ENCODE data around the gene NUDT17.
"Not testable (repeated sequence)": the region's sequence is repeated elsewhere in the genome, so short reads cannot be mapped to it uniquely, and the experiment has no call there.

The NUDT17 gene, protein sequence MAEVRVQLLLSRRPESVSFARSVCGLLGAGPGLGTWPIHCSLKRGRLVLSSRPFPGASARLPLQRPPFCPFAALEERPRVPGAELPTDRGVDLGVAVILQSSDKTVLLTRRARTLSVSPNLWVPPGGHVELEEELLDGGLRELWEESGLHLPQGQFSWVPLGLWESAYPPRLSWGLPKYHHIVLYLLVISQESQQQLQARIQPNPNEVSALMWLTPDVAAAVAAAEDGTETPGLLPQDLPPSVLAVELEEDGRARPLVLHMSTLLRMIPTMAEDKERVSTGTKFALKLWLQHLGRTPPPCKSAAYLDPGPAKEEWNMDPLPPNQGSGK

GRCh38 chr1:145845514-145846161 is at the start of gene NUDT17:
TSS of gene NUDT17 (plus strand) at chr1:145845630. CDS start at chr1:145845641, 11 bp downstream.
- DNase-seq: peak; percentile 82

GRCh38 chr1:145796753-145797152 is 48.7 kb upstream of the NUDT17 start:
- no peak for DNase-seq

DNA sequence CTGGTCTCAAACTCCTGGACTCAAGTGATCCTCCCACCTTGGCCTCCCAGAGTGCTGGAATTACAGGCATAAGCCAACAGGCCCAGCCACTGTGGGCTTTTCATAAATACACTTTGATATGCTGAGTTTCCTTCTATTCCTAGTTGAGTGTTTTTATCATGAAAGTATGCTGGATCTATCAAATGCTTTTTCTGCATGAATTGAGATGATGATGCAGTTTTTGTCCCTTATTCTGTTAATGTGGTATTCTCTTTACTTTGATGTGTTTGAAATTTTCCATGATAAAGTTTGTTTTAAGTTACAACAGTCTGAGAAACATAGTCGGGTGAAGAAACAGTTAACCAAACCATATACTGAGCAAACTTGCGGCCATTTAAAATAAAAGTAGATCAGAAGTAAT is 45.6 kb upstream of the NUDT17 start:
- no peak for DNase-seq

DNA sequence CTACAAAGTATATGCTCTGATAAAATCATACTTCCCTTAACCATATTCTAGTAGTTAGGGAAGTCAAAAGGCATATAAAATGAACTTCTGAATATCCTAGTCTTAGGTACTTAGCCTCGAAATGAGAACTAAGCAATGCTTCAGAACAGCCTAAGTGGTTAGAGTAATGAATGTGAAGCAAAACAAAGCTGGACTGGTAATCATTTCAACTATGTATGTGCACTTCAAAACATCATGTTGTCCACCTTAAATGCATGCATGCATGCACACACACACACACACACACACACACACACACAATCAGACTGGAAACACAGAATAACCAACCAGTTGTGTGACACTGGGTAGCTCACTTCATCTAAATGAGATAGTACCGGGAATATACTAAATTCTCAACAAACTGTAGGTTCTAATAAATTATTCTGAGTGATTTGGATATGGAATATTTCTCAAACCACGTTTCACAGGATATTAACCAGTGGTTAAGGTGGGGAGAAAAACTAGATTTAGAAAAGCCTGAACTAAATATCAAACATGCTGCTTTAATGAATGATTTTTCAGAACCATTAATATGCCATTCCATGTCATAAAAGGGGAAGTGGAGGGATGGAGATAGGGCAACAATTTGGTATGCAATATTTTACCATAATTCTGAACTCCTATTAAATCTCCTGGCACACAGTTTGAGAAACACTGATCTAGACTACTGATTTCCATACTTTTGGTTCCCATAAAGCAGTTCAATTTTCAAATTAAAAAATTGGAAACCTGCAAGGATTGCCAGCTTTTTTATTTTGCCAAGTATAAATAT is 41.0 kb upstream of the NUDT17 start:
- no peak for DNase-seq

- DNase-seq: no peak
Measured at GRCh38 chr1:145805057-145805456, 40.4 kb upstream of the NUDT17 start.

- no peak for DNase-seq
Measured at GRCh38 chr1:145806408-145806807, 39.0 kb upstream of the NUDT17 start.

- no peak for DNase-seq
Measured at GRCh38 chr1:145806844-145807243, 38.6 kb upstream of the NUDT17 start.

DNA sequence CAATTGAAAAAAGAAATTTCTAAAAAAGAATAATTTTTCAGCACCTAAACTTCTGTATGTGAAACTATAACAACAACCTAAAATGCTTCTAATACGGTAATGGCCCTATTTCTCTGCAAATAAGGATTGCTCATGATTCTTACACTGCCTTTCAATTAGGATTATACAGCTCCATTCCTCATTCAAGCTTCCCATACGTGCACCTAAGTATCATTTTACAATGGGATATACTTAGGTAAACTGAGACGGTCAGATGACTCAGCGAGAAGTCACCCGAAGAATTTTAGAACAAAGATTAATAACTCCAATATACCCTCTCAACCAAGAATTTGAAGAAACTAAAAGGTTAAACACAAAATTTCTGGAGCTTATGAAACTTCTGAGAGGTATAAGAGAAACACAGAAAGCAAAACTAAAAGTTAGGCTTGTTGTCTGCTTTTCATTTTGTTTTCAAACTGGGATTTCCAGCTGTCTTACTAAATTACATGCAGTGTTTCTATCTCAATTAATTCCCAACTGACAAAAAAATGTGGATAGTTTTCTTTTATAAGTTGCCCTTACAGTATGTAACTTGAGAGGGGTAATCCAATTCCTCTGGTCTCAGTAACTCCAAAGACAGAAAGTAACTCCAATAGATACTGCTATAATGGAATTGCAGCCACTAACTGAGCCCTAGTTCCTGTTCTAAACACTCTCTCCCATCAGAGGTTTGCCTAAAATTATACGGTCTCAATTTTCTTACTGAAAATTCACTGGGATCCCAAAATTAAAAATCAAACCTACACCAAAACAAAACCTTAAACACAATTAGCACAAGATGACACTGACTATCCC is 32.2 kb upstream of the NUDT17 start:
- not testable (repeated sequence) for DNase-seq

GRCh38 chr1:145818095-145818494 is 27.3 kb upstream of the NUDT17 start:
- not testable (repeated sequence) for DNase-seq

DNA sequence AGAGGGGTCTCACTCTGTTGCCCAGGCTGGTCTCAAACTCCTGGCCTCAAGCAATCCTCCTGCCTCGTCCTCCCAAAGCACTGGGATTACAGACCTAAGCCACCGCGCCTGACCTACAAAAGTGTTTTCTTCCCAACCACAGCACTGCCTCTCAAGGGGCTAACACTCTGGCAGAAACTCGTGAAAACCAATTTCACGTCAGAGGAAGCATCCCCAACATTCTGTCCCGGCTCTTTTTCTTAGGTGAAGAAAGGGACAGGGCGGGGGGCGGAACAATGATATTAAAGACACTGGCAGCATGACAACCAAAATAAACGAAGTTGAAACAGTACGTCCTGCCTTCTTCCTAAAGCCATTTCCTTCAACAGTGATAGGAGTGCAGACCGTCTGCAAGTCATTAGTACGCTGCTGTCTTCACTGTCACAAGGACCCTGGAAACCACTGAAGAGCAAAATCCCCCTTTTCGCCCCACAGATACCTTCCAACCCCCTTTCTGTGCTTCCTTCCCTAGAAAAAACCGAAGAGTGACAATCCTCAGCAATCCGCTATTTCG is 22.6 kb upstream of the NUDT17 start:
- not testable (repeated sequence) for DNase-seq

DNA sequence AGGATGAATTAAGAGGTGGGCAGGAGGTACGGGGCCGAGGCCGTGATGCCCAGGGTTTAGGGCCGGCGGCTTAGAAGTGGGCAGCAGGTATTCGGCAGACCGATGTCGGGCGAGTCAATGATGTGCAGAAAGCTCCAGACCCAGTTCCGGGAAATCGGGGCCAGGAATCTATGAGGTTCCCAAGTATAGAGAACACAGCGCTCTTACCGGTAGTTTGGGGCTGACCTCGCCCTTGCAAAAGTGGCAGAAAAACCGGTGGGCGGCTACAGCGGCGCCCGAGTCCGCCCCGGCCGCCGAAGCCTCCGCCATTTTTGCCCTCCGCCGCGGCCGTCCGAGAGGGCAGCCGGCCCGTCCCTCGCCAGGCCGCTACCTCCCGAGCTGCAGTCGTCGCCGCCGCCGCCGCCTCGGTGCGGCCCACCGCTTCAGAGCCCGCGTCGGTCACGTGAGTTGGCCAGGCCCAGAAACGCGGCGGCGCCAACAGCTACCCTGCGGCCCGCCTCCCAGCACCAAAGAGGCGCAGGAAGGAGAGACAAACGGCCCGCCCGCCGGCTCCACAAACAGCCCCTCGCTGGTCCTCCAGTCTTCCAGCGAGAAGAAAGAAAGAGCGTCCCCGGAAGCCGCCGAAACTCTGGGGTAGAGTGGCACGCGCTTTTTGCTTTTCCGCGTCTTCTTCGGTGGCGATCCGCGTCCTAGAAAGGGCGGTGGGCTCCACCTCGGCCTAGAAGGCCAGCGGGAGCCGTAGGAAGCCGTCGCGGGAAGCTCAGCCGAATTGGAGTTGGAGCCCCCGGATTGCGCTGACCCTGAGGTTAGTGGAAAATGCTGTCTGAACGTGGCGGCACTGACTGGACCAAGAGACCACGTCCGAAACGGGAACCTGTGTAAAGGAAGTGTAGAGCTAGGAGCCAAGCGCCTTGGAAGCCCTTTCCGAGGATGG is 21.6 kb upstream of the NUDT17 start, which contains the start of the genes POLR3C and RNF115:
Gene POLR3C, plus strand, starts transcription at position 636 of the 934 bp plus-strand sequence. CDS start 1,577 bp downstream, outside the sequence.
Gene RNF115, minus strand, starts transcription at position 531 of the 934 bp plus-strand sequence. Its CDS starts 222 bp downstream, at position 309.
- DNase-seq: peak; percentile 89

DNA sequence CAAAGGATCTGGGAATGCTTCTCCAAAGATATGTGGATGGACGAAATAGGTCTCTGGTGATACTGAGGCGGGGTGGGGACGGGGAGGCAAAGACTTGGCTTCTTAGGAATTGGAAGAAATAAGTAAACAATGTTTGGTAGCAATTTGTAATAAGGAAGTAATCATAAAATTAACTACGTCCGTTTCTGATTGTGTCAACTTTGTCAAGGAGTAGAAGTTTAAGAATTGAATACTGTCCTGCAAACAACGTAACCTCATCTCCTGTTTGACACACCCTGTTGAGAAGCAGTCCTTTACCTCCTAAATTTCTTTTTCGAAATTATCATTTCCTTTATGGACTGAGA is 21.0 kb upstream of the NUDT17 start:
- no peak for DNase-seq

DNA sequence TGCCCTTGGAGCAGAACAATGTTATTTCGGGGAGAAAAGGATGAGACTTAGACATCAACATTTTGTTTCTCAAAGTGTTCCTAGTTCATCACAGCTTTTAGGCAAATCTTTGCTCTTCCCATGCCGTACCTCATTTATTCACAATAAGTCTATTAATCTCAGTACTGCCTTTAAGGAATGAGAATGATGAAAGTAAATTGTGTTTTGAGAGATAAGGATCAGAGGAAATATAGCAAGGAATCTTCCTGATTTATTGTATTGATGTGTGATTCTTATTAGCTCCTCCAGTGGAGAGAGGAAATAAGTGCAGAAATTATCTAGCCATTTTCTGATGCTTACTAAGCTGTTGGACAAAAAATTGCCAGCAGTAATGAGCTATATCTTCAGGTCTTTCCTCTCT is 19.4 kb upstream of the NUDT17 start:
- no peak for DNase-seq

- DNase-seq: no peak
Measured at GRCh38 chr1:145827966-145828365, 17.5 kb upstream of the NUDT17 start.

DNA sequence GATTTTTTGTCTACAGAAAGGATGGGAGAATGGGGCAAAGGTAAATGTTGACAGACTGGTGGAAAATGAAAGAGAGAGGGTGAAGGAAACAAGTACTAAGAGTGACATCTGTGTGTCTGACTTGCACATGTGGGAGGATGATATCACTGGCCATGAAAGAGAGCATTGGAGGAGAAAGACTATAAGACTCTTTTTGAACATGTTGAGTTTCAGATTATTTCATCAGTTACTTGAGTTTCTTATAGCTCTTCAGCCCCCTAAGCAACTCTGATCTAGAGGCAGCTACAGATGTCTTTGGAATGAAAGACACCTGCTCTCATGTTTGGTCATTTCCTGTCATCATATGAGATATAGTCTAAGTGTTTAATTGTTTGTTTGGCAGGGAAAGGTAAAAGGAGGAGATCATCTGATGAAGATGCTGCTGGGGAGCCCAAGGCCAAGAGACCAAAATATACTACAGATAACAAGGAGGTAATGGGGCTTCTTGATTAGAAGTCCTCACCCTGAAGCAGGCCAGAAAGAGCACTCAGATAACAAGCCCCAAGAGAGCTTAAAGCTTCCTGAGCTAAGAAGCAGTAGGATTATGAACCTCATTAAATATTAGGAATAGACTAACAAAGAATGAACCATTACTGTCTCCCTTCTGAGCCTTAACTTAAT is 16.9 kb upstream of the NUDT17 start:
- DNase-seq: no peak

DNA sequence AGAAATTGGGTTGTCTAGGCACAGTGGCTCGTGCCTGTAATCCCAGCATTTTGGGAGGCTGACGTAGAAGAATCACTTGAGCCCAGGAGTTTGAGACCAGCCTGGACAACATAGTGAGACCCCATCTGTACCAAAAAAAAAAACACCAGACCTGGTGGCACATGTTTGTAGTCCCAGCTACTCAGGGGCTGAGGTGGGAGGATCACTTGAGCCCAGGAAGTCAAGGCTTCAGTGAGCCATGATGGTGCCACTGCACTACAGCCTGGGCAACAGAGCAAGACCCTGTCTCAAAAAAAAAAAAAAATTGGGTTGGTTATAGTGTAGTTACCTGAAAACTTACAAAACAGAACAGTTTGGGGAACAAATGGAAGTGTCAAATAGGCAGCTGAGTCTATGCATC is 14.6 kb upstream of the NUDT17 start:
- DNase-seq: not testable (repeated sequence)

DNA sequence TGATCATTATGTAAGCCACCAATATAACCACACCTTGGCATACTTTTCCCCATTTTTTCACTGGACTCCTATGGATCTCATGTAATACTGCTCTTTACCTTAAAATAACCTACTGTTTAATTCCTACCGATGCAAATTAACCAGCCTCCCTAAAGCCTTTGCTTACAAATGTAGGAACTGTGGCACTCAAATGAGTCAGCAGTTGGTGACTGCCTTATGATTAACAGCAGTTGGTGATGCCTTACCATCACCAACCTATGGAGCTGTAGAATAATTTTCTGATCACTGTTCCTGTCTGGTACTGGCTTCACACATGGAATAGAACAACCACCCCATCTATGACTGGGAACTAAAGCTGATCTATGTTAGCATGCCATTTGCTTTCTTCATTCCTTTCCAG is 7.8 kb upstream of the NUDT17 start:
- no peak for DNase-seq

DNA sequence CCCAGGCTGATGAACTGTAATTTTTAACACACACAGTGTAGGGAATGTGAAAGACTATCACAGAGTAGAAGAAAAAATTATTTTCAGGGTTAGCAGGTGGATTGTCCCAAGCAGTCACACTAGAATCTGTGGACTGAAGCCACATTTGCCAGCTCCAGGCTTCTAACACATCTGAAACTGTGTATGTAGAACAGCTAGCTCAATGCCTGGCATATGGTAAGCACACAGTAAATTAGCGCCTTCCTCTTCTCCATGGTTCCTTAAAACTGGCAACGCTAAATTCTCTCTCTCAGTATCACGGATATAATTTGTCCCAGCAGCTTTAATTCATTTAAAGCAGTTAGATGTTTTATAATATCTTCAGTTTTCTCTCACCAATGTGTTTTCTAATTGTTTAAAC is 2.4 kb upstream of the NUDT17 start:
- no peak for DNase-seq

DNA sequence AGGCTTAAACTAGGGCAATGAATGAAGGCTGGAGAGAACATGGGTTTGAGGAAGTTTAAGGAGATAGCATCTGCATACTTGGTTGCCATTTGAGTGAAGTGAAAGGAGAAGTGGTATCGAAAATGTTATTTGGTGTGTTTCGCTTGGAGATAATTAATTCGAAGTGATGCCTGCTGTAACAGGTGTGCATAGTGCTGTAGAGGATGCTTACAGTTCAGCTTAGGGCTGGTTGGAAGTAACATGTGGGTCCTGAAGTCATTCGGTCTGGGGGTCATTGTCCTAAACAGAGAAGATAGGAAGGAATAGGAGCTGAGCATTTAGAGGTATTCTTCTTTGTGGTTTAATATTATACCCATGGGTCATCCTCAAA is 301 bp upstream of the NUDT17 start:
- DNase-seq: no peak

DNA sequence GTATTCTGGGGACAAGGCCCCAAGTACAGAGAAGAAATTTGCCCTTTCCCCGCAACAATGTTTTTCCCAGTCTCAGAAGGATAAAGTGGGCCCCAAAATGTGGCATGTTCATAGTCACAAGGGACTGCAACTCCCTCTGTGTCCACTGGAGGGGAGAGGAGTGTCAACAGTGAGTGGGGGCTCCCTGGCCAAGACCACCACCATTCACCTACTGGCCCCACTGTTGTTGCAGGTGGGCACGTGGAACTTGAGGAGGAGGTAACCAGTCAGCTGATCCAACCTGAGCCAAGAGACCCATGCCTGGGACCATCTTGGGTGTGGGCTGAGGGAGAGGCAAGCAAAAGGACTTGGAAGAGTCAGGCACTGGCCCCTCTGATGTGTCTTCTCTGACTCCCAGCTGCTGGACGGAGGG is 777 bp downstream of the NUDT17 start:
- no peak for DNase-seq

- DNase-seq: no peak
Measured at GRCh38 chr1:145847827-145848226, 2.4 kb downstream of the NUDT17 start.
